Non-pigmented ciliary epithelial cell (primary cell): ENCODE measurements around the gene RRP1.

ENCODE experiments used
- DNase-seq: peaks from one replicate; pipeline ENCODE4 v3.0.0-alpha.2; 2010; ENCODE audit warnings: low read depth

The RRP1 gene

DNA sequence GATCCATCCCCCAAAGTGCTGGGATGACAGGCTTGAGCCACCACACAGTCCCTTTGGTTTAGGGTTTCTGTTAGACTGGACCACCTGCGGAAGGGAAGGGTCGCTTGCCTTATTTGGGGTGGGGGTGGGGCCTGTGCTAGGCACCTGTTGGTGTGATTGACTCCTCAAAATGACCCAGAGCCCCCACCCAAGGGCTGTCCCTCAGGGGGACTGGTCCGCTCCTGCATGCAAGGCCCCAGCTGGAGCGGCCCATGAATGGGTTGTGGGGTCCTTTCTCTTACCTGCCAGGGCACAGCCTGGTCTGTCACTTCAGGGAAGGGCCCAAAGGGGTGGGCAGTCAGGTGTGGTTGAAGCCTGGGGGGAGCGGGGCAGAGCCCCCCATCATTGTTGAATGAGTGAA lies 11.4 kb upstream of the RRP1 start:
- no peak for DNase-seq

DNA sequence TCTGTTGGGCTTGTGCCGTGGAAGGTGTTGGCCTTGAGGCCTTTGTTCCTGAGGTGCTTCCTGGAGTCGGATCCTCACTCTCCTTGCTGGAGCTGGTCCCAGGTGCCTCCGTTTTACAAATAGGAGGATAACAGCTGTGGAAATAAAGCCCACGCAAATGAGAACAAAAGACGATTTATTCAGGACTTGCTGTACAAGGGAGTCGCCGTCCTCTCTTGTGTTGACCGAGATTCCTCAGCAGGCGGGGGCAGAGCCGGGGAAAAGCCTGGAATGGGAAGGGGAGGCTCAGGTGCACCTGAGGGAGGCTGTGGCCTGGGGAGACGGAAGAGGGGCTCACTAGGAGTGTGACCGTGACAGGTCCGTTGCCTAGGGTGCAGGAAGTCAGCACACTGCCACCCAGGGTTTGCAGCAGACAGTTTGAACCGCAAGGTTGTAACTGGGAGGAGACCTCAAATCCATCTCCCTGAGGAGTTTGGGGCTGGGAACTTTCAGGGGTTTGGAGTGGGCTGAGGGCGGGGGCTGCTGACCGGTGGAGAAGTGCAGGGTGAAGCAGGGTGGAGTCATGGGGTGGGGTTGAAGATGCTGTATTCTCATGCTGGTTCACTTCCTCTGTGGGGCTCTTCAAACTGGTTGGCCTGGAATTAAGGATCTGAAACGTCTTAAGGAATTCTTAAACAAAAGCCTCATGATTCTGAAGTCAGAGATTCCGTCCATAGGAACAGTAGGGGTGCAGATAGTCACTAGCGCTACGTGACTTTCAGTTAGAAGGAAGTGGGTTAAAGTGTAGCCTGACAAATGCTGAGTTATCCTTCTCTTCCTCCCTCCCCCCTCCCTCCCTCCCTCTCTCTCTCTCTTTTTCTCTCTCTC lies 10.7 kb upstream of the RRP1 start:
- DNase-seq, result no peak

DNA sequence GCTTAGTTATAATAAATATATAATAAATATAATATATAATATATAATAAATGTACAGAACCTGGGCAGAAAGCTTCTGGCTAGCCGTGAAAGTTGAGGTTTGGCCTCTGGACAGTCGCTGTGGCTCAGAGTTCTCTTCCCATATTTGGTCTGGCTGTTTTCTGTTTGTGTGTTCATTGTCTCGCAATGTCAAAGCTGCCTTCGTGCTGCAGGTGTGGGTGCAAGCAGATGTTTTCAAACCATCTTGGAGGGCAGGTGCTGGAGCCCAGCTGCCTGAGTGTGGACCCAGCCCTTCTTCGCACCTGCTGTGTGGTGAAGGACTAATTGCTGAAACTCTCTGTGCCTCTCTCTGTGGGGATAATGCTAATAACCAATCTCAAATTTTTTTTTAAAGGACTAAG lies 9.7 kb upstream of the RRP1 start:
- no peak for DNase-seq

DNA sequence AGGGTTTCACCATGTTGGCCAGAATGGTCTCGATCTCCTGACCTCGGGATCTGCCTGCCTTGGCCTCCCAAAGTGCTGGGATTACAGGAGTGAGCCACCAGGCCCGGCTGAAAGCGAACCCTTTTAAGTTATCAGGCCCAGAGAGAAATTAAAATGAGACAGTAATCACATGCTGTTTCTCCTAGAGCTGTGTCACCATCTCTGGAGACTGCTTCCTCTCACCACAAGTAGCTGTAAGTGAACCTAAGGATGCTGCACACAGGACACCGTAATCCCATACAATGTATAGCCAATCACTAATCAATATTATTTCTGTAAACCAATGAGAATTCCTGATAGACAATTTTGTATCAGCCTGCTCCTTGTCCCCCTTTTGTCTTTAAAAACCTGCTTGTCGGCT lies 7.5 kb upstream of the RRP1 start:
- DNase-seq, result no peak

DNA sequence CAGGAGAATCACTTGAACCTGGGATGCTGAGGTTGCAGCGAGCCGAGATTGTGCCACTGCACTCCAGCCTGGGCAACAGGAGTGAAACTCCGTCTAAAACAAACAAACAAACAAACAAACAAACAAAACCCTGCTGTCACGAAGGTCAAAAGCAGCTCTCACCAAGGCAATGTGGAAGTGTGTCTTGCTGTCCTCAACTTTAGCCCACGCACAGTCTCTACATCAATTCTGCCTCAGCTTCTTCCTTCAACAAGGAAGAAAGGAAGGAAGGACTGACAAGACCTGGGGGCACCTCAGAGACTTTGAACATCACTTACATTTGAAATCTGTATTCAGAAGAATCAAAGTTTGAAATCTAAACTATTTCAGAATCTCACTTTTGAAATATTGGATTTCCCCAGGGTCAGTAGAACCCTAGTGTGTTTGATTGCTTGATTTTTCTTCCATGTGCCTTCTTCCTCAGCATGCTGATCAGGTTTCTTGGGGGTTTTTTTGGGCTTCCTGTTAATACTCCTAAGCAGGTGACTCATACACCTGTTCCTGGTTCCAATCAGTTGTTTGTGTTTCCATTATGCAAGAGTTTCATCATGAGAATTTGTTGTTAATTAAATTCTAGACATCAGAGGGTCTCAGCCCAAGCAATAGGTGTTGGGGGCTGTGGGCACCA lies 6.8 kb upstream of the RRP1 start:
- DNase-seq, result no peak

DNA sequence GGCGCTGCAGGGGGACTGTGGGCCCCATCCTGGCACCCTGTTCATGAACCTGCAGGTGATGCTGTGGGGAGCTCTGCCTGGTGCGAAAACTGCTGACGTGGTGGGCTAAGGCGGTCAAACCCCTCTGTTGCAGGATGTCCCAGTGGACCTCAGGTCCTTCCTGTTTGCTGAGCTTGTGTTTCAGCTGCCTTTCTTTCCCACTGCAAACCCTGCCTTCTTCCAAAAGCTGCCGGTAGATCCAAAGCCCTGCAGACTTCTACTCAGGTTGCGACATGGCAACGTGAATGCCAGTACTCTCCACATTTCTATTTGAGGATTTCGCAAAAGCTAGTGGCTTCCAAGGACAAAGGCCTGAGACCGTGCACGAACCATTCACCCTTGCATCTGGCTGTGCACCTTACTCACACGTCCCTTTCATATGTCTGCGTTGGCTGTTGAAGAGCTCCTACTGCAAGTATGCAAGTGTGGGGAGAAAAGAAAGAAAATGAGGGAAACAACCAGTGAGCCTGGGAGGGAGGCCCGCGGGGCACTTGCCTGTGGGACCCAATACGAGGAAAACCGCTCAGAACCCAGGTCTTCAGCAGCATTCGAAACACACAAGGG lies 6.2 kb upstream of the RRP1 start:
- no peak for DNase-seq

DNA sequence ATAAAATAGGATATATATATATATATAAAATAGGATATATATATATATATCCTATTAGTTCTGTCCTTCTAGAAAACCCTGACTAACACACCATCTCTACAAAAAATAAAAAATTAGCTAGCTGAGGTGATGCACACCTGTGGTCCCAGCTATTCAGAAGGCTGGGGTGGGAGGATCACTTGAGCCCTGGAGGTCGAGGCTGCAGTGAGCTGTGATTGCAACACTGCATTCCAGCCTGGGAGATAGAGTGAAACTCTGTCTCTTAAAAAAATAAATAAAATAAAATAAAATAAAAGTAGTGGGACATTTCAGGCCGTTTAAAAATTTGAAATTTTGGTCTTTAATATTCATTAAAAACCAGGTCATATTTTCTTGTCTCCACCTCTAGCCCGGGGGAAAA lies 4.2 kb upstream of the RRP1 start:
- no peak for DNase-seq

DNA sequence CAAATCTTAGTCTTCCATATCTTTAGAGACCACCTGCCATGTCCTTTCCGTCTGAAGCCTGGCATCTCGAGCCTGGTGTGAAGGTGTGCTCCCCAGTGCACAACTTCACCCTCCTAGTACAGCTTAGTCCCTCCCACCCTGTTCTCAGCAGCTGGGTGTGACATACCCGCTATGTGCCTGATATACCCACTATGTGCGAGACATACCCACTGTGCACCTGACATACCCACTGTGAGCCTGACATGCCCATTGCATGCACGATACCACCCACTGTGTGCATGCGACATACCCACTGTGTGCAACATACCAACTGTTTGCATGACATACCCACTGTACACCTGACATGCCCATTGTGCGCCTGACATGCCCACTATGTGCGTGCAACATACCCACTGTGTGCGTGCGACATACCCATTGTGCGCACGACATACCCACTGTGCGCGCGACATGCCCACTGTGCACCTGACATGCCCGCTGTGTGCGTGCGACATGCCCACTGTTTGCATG lies 3.0 kb upstream of the RRP1 start:
- no peak for DNase-seq

DNA sequence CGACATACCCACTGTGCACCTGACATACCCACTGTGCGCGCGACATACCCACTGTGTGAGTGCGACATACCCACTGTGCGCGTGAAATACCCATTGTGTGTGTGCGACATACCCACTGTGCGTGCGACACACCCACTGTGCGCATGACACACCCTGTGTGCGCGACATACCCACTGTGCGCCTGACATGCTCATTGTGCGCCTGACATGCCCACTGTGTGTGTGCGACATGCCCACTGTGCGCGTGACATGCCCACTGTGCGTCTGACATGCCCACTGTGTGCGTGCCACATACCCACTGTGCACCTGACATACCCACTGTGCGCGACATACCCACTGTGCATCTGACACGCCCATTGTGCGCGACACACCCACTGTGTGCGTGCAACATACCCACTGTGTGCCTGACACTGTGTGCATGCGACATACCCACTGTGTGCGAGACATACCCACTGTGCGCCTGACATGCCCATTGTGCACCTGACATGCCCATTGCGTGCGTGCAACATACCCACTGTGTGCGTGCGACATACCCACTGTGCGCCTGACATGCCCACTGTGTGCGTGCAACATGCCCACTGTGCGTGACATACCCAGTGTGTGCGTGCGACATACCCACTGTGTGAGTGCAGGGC lies 2.5 kb upstream of the RRP1 start:
- DNase-seq, result no peak

DNA sequence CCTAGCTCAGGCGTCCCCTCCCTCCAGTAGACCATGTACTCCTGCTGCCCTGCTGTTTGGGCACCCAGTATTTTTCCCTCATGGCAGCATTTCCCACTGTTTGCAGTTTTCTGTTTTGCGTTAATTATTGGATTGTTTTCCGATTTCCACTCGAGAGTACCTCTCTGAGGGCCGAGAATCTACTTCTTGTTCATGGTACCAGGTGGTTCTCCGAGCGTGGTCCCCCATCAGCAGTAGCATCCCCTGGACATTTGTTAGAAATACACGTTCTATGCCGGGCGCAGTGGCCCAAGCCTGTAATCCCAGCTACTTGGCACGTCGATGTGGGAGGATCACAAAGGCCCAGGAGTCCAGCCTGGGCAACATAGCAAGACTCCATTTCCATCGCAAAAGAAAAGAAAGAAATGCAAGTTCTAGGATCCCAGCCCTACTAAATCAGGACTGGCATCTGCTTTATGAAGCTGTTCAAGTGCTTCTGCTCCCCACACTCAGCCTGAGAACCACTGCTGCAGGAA lies 690 bp downstream of the RRP1 start:
- DNase-seq, result no peak

DNA sequence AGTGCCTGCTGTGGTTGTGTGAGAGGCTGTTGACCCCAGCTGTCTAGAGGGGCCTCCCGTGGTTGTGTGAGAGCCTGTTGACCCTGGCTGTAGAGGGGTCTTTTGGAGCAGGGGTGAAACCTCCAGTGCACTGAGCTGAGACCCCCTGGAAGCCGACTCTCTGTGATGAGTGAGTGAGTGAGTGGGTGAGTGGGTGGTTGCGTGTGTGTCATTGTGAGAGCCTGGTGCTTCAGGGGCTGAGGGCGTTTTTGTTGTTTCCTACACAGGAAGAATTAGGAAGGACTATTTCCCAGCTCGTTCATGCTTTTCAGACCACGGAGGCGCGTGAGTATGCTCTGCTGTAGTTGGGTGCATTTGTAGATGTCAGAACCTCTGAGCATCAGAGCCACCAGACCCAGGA lies 3.0 kb downstream of the RRP1 start:
- DNase-seq, result no peak

DNA sequence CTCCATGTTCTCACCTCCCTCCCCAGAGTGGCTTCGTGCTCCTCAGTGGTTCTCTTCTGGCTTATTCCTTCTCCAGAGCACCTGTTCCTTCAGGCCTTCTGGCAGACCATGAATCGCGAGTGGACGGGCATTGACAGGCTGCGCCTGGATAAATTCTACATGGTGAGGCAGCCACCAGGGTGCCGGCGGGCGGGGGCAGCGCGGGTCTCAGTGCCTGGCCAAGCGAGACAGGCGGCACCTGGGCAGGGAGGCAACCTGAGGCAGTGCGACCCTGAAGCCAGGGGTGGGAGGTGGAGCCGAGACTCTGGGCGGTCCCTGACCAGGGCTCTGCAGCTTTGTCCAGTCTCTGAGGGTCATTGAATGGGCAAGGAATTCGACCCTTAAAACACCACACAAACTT lies 3.9 kb downstream of the RRP1 start:
- DNase-seq, result no peak

DNA sequence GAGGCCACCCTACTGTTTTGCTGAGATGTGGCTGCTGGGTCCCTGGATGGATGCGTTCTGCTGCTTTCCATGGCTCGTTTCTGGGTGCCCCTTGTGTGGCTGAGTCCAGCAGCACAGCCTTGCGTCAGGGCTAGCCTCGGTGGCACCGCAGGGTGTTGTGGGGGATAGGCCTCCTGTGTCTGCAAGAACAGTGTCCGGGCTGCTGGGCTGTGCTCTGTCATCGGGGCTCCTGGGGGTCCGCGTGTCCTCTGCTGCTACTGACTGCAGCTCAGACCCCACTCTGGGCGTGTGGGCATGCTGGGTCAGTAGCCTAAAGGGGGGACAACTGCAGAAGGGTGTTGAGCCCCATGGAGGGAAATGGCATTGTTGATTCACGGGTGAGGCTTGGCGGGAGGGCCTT lies 4.9 kb downstream of the RRP1 start:
- DNase-seq, result no peak

DNA sequence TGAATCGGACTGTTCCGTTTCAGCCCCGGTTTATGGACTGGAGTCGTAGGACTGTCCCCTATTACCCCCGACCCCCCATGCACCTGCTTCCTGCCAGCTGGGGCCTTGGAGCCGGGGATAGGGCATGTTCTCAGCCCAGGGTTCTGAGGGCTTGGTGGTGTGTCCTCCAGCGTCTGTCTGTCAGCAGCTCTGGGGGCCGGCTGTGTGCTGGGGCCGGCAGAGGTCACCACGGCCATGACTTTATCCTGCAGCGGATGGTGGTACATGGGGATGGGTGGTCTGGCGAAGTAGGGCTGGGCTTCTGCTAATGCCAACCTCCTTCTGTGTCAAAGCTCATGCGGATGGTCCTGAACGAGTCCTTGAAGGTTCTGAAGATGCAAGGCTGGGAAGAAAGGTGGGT lies 5.5 kb downstream of the RRP1 start:
- no peak for DNase-seq

DNA sequence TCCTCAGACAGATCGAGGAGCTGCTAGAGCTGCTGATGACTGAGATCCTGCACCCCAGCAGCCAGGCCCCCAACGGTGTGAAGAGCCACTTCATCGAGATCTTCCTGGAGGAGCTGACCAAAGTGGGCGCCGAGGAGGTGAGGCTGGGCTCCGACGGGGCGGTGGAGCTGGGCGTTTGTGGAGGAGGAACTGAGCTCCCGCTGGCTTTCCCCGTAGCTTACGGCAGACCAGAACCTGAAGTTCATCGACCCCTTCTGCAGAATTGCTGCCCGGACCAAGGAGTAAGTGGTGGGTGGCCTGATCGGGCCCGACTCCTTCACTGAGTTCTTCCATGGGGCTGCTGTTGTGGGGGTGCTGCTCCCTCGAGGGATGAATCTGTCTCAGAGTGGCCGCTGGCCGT lies 8.0 kb downstream of the RRP1 start:
- no peak for DNase-seq

DNA sequence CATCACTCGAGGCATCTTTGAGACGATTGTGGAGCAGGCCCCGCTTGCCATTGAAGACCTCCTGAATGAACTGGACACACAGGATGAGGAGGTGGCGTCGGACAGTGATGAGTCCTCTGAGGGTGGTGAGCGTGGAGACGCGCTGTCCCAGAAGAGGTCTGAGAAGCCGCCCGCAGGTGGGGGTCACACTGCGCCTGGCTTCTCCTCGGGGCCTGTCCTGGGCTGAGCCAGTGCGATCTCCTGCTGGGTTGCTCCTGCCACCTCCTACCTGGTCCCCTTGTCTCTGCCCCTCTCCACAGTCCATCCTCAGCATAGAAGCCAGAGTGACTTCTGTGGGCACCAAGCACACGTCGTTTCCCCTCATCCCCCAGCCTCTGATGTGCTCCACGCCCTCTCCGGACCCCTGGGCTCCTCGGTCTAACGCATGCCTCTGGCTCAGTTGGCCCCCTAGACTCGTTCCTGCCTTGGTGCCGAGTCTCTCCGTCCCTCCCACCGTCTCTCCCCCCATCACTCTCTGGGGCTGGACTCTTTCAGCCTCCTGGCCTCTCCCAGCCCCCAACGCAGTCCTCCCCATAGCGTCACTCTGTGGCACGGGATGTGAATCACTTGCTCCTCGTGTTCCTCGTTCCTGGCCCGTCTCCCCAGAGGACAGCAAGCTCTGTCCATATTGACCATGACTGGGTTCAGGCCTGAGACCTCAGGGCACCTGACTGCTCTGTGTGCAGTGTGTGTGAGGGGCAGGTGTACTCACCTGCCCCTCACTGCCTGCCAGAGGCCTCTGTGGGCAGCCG lies 8.7 kb downstream of the RRP1 start:
- no peak for DNase-seq

DNA sequence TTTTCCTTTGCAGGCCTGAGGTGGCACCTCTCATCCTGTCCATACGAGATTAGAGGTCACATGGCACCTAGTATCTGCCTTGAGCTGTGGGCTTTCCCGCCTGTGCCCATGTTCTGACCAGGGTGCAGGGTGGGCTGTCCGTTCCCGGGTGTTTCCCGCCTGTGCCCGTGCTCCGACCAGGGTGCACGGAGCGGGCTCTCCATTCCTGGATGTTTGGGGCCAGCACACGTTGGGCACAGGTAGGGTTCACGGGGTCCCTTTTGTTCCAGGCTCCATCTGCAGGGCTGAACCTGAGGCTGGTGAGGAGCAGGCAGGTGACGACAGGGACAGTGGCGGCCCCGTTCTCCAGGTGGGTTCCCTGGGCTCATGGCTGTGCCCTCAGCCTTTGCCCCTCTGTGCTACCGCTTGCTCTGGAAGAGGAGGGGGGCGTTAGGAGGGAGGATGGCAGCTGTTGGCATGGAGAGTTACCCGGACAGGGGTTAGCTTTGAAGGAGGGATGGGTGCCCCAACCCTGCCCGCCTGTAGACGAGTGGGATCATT lies 10.0 kb downstream of the RRP1 start:
- DNase-seq, result no peak

DNA sequence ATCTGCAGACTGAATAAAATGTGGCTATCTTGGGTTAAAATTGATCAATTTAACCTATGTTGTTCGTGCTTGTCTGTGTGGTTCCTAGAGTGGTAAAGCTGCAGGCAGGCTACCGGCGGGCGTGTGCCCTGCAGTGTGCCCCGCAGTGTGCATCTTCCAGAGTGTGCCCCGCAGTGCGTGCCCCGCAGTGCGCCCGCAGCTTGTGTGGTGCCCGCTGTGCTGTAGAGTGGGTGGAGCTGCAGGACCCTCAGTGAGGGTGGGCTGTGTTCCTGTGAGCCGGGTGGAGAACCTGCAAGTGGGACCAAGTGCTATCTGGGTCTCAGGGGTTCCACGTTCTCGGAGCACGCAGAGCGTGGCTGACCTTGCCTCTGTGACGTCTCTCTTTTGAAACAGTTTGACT lies 10.7 kb downstream of the RRP1 start:
- DNase-seq, result no peak

DNA sequence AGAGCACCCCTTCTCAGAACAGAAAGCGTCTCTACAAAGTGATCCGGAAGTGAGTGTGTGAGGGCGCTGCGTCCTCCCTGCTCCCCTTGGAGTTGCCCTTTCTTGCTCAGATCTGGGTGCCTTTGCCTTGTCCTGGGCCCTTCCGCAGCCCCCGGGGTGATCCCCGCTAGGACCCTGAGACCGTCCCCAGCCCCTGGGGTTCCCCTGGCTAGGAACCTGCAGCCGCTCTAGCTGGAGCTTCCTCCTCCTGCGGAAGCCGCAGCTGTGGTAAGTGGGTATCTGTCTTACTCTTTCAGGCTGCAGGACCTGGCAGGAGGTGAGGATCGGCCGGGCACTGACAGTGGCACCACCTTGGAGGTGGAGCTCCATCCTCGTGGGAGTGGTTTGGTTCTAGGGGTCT lies 11.2 kb downstream of the RRP1 start:
- DNase-seq, result no peak

DNA sequence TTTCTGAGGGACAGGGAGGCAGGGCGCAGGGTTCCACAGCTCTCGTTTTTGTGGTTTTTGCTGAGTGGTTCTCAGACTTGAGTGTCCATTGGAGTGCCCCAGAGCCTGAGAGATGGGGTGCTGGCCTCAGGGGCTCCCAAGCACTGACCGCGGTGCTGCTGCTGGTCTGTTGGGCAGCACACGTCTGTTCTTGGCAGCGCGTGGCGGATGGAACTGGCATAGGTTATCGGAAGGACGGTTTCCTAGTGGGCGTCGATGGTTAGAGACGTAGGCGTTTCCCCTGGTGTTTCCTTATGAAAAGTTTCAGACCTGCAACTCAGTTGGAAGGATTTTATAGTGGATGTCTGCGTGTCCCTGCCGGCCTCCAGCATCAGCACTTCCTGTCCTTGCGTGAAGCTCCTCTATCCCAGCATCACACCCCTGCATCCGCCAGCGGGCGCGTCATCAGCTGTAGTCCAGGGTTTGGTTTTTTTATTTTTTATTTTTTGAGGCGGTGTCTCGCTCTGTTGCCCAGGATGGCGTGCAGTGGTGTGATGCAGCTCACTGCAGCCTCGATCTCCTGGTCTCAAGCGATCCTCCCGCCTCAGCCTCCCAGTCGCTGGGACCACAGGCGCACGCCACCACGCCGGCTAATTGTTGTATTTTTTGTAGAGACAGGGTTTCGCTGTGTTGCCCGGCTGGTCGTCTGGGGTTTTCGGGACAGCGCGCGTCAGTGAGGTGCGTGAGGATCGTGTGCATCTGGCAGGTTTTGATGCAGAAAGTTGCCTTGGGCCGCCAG lies 11.8 kb downstream of the RRP1 start:
- no peak for DNase-seq
